ENCODE measurements around the gene MACROD2. TPM values are rescaled to one million over a fixed set of nuclear protein-coding genes. Genes with fewer than 3 reads are reported as not detected.

MACROD2 gene
- polyA plus RNA-seq, 1 donor (not counting 4 experiments of a cell fraction or from before 2014, with no cell fraction given), result 0.71 TPM

DNA sequence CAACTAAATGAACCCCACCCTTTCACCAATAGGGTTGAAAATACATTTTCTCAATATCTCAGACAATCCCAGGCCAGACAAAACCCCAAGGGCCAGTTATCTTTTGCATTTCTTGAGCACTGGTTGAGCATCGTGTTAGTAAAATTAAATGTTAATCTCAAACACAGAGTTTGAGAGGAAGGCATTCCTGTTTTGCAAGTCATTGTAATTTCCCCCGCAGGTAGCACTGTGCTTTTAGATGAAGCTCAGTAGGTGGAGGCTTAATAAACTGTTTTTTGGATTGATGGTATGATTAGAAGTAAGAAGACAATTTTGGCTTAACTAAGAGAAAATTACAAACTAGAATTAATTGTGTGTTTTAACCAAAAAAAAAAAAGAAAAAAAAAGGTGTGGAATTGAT lies 1340.7 kb downstream of the MACROD2 start:
- Histone ChIP-seq H3K4me1 (ENCODE audit: control insufficient read depth, extremely low read depth, insufficient read depth, low read length) (no peaks in the 10 kb centered on the region), H3K27me3 (ENCODE audit: control insufficient read depth, extremely low read depth, insufficient read depth, low read length) (no peaks in the 10 kb centered on the region), H3K4me3 (ENCODE audit: control insufficient read depth in 2 of 3, extremely low read depth in 1 of 3, insufficient read depth in 2 of 3, low read depth in 1 of 3, low read length in 3 of 3) (no peak overlapping the region), H3K9ac (ENCODE audit: control insufficient read depth, extremely low read depth, insufficient read depth, low read length) (no peak overlapping the region), H3K27ac (ENCODE audit: control insufficient read depth, insufficient read depth, low read length) (no peak overlapping the region), H3K9me1 (ENCODE audit: control insufficient read depth, extremely low read depth, insufficient read depth, low read length) (no peaks in the 10 kb centered on the region), H2AFZ (ENCODE audit: control insufficient read depth, low read length) (no peak overlapping the region), H3K36me3 (ENCODE audit: control insufficient read depth in 2 of 2, extremely low read depth in 1 of 2, insufficient read depth in 2 of 2, low read length in 2 of 2) (no peaks in the 10 kb centered on the region), H3K9me3 (ENCODE audit: control insufficient read depth, low read depth, low read length) (no peaks in the 10 kb centered on the region), H4K20me1 (ENCODE audit: control insufficient read depth, extremely low read depth, insufficient read depth, low read length) (no peaks in the 10 kb centered on the region), H3K4me2 (ENCODE audit: control insufficient read depth, extremely low read depth, insufficient read depth, low read depth, low read length) (no peak overlapping the region), H3K79me2 (ENCODE audit: control insufficient read depth, insufficient read depth, low read length) (no peaks in the 10 kb centered on the region)
- DNase-seq (ENCODE audit: low read depth, low spot score), result no peak
- TF ChIP-seq, protein P1, sequence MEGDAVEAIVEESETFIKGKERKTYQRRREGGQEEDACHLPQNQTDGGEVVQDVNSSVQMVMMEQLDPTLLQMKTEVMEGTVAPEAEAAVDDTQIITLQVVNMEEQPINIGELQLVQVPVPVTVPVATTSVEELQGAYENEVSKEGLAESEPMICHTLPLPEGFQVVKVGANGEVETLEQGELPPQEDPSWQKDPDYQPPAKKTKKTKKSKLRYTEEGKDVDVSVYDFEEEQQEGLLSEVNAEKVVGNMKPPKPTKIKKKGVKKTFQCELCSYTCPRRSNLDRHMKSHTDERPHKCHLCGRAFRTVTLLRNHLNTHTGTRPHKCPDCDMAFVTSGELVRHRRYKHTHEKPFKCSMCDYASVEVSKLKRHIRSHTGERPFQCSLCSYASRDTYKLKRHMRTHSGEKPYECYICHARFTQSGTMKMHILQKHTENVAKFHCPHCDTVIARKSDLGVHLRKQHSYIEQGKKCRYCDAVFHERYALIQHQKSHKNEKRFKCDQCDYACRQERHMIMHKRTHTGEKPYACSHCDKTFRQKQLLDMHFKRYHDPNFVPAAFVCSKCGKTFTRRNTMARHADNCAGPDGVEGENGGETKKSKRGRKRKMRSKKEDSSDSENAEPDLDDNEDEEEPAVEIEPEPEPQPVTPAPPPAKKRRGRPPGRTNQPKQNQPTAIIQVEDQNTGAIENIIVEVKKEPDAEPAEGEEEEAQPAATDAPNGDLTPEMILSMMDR (optimal IDR thresholded peaks at IDR 0.05 in 1 of 3, IDR thresholded peaks at IDR 0.05 in 1 of 3, conservative IDR thresholded peaks at IDR 0.05 in 1 of 3; ENCODE audit: extremely low read depth in 1 of 3, insufficient read depth in 2 of 3, low read length in 3 of 3), result no peak
- TF ChIP-seq EZH2 (IDR thresholded peaks at IDR 0.05; ENCODE audit: low read length), result no peak
- no peak for FAIRE-seq
- dilution Hi-C loops (cut with MboI; ENCODE audit: extremely low pct_ligation_motif_present, low sequenced_read_pairs), result no loop called here

DNA sequence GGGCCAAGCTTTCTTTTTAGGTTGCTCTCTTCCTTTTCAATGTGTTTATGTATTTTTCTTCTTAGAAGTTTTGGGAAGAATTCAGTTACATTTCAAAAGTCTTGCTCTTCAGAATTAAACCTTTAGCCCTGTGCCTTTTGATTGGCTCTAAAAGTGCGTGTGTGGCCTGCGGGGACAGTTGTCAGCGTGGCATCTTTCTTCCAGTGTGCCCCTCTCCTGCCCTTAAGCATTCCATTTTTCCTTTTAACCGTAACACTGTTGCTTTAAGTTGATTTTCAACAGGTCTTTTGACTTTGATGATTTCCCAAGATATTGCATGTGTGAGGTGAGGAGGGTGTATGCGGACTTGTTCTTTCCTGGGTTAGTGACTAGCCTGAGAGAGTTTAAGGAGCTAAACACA lies 1341.2 kb downstream of the MACROD2 start:
- Histone ChIP-seq H2AFZ (ENCODE audit: control insufficient read depth, low read length) (no peak overlapping the region), H3K9ac (ENCODE audit: control insufficient read depth, extremely low read depth, insufficient read depth, low read length) (no peak overlapping the region), H3K4me3 (ENCODE audit: control insufficient read depth in 2 of 3, extremely low read depth in 1 of 3, insufficient read depth in 2 of 3, low read depth in 1 of 3, low read length in 3 of 3) (no peak overlapping the region), H3K9me1 (ENCODE audit: control insufficient read depth, extremely low read depth, insufficient read depth, low read length) (no peaks in the 10 kb centered on the region), H3K4me2 (ENCODE audit: control insufficient read depth, extremely low read depth, insufficient read depth, low read depth, low read length) (no peak overlapping the region), H3K9me3 (ENCODE audit: control insufficient read depth, low read depth, low read length) (no peaks in the 10 kb centered on the region), H3K36me3 (ENCODE audit: control insufficient read depth in 2 of 2, extremely low read depth in 1 of 2, insufficient read depth in 2 of 2, low read length in 2 of 2) (no peaks in the 10 kb centered on the region), H3K4me1 (ENCODE audit: control insufficient read depth, extremely low read depth, insufficient read depth, low read length) (no peaks in the 10 kb centered on the region), H3K27me3 (ENCODE audit: control insufficient read depth, extremely low read depth, insufficient read depth, low read length) (no peaks in the 10 kb centered on the region), H4K20me1 (ENCODE audit: control insufficient read depth, extremely low read depth, insufficient read depth, low read length) (no peaks in the 10 kb centered on the region), H3K27ac (ENCODE audit: control insufficient read depth, insufficient read depth, low read length) (no peak overlapping the region), H3K79me2 (ENCODE audit: control insufficient read depth, insufficient read depth, low read length) (no peaks in the 10 kb centered on the region)
- FAIRE-seq, result no peak
- dilution Hi-C loops (cut with MboI; ENCODE audit: extremely low pct_ligation_motif_present, low sequenced_read_pairs), result no loop called here
- no peak for DNase-seq (ENCODE audit: low read depth, low spot score)
- TF ChIP-seq, protein P1 (optimal IDR thresholded peaks at IDR 0.05 in 1 of 3, IDR thresholded peaks at IDR 0.05 in 1 of 3, conservative IDR thresholded peaks at IDR 0.05 in 1 of 3; ENCODE audit: extremely low read depth in 1 of 3, insufficient read depth in 2 of 3, low read length in 3 of 3), result no peak
- TF ChIP-seq EZH2 (IDR thresholded peaks at IDR 0.05; ENCODE audit: low read length), result no peak
